Liver (tissue), 3 donors: ENCODE measurements around the gene CTAG1B.
"Not testable (repeated sequence)": the region's sequence is repeated elsewhere in the genome, so short reads cannot be mapped to it uniquely, and the experiment has no call there.

Experiments used
- CTCF ChIP-seq: fragments of 150-350 bp; IDR thresholded peaks from 2 replicates; pipeline ENCODE4 v1.5.1; 2017; ENCODE audit warnings: improper control_type of control experiment, low read depth, low read length; ENCODE audit not compliant: missing input control
- MAX ChIP-seq: IDR thresholded peaks from 2 replicates; pipeline ENCODE4 v1.6.1; 2016; ENCODE audit warnings: antibody characterized with exemption
- RAD21 ChIP-seq, 2 donors: IDR thresholded peaks; 2 replicates each; pipeline ENCODE4 v1.6.1; 2016; ENCODE audit warnings: antibody characterized with exemption in 2 of 2, mild to moderate bottlenecking in 2 of 2
- ZBTB33 ChIP-seq: IDR thresholded peaks from 2 replicates; pipeline ENCODE4 v1.6.1; 2016; ENCODE audit warnings: antibody characterized with exemption
- donor health status: healthy.
- donor health status: healthy.

- TF ChIP-seq RAD21 (IDR thresholded peaks at IDR 0.05); ZBTB33; MAX; CTCF: not testable (repeated sequence)
Observed at GRCh38 chrX:154645745-154646378, 26.8 kb upstream of the CTAG1B start.
